ENCODE results near the gene CDK13.

GRCh38 chr7:39971924-39972323, 21.9 kb downstream of the CDK13 start:
- no peak for TF ChIP-seq REST (IDR thresholded peaks at IDR 0.05)
- TF ChIP-seq CTCF (IDR thresholded peaks at IDR 0.05): no peak
- no peak for TF ChIP-seq RFX5 (IDR thresholded peaks at IDR 0.05)
- no peak for TF ChIP-seq CEBPB (IDR thresholded peaks at IDR 0.05)
- TF ChIP-seq CHD4 (IDR thresholded peaks at IDR 0.05; ENCODE audit: borderline replicate concordance): no peak
- TF ChIP-seq POLR2A (IDR thresholded peaks at IDR 0.05; ENCODE audit: low read length): no peak

All from A549 (cell line).